ENCODE measurements around the gene TANK. TPM values are rescaled to one million over a fixed set of nuclear protein-coding genes. Genes with fewer than 3 reads are reported as not detected.
A peak's percentile ranks its signal among the peaks of the same experiment; 100 is the strongest.
"Not testable (repeated sequence)": the region's sequence is repeated elsewhere in the genome, so short reads cannot be mapped to it uniquely, and the experiment has no call there.

Gene TANK
- total RNA-seq, 1 experiment from 2014 or later: 74.5 TPM

DNA sequence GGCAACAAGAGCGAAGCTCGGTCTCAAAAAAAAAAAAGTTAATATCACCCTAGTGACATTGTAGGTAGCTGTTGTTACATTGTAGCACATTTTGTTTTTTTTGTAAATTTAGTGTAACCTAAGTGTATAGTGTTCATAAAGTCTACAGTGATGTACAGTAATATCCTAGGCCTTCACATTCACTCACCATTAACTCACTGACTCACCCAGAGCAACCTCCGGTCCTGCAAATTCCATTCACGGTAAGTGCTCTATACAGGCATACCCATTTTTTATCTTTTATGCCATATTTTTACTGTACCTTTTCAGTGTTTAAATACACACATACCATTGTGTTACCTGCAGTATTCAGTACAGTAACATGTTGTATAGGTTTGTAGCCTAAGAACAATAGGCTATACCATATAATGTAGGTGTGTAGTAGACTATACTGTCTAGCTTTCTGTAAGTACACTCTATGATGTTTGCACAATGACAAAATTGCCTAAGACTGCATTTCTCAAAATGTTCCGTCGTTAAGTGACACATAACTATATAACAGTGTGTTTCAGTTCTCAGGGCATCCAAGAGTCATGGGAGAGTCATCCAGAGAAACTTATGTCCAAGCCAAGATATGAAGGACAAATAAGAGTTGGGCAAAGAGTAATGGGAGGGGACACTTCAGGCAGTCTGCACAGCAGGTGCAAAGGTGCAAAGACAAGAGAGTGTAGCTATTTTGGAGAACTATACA lies 68.4 kb downstream of the TANK start:
- no peak for DNase-seq (ENCODE audit: low spot score)

DNA sequence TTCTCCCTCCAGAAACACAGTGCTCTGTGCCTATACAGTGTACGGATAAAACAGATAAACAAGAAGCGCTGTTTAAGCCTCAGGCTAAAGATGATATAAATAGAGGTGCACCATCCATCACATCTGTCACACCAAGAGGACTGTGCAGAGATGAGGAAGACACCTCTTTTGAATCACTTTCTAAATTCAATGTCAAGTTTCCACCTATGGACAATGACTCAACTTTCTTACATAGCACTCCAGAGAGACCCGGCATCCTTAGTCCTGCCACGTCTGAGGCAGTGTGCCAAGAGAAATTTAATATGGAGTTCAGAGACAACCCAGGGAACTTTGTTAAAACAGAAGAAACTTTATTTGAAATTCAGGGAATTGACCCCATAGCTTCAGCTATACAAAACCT lies 70.7 kb downstream of the TANK start:
- DNase-seq (ENCODE audit: low spot score): no peak

DNA sequence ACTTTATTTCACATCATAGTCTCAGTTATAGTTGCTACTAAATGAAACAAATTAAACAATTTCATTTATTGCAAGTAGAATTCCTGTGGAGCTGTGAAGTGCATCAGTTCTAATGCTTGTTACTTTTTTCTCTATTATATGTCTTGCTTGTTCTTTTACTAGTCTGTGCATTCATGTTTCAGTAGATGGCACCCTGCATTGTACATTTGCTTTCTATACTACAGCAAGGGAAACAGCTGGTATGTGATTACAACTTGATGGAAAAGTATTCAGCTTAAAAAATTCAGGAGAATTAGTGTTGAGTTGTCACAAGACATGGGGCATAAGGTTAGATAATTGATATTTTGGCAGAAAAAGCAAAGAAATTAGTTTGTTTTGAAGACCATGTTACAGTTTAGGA lies 72.3 kb downstream of the TANK start:
- DNase-seq (ENCODE audit: low spot score): no peak

DNA sequence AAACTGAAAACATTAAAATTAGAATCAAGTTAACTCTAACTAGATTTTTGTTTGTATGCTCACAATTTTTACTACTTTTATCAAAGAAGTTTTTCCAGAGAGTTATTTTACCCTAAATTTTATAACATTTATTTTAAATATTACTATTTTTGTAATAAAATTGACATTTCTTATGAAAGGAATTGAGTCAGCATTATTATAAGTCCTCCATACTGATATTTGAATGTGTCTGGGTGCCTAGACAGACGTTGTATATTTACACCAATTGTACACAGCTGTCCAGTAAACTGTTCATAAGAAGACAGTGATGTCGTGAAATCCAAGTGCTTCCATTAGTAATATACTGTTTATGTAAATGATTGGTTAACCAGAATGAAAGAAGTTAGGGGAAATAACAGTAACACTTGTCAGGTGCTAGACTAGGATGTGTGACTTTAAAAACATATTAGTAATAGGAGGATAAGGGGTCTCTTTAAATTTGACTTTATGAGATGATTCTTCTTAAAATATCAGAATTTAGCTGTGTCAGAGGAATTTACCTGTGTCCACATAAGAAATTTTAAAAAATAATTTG lies 73.7 kb downstream of the TANK start:
- no peak for DNase-seq (ENCODE audit: low spot score)

DNA sequence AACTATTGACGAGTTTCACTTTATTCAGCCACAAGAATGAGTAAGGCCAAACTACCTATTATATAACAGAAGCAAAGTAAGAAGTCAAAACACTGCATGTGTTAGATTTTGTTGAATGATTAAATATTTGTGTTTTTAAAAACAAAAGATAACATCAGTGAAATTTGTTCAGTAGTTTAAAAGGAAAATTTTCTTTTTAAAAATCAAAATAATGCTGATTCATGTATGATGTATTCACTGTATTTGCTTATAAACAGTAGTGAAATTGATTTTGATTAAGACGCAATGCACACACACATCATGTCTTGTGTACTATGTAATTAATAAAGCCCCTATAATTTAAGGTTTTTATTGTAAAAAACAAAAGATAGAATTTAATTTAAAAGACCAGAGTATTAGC lies 74.4 kb downstream of the TANK start:
- DNase-seq (ENCODE audit: low spot score): no peak

DNA sequence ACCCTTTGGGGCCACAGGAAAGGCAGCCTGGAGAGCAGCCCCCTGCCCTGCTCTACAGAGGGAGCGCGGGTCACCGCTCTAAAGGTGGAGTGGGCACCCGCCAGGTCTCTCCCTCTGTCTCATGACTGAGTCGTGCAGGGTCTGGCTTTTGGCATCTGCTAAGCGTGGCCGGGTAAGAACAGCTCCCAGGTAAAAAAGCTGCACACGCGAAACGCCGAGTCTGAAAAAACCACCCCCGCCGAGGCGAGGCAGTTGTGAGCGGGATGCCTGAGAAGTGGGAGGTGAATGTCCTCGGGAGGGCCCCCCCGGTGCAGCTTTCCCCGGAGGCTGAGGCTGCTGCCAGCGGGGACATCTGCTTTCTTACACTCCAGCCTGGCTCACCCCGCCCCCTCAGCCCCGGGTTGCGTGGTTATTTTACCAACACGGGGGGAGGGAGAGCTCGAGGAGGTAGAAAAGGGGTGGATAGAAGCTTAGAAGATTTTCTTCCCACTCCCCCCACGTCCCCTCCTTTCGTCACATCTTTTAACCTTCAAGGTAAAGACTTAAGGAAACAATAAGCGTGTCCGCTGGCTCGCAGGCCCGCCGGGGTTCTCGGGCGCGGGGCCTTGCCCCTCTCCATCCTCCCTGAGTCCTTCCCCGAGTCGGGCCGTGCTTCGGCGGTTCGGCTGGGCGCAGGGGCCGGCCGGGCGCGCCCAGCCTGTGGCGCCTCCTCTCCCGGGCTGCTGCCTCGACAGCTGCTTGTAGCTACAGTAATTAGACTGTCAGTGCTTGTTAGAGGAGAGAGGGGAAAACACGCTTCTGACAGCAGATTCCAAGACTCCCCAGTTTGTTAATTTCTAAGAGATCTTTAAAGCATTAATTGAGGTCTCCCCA lies 77.4 kb downstream of the TANK start:
- no peak for DNase-seq (ENCODE audit: low spot score)

DNA sequence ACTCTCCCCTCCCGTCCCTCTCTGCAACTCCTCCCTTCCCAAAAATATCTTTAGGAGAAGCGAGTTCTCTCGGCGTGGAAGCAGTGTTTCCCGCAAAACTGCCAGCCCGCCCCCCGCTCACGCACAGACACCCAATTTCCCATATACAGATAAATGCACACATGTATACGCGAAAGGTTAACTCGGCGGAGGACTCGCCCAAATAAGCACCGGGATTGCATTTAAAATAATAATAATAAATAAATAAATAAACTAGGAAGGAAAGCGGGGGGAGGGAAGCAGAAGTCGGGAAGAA lies 78.0 kb downstream of the TANK start:
- no peak for DNase-seq (ENCODE audit: low spot score)

DNA sequence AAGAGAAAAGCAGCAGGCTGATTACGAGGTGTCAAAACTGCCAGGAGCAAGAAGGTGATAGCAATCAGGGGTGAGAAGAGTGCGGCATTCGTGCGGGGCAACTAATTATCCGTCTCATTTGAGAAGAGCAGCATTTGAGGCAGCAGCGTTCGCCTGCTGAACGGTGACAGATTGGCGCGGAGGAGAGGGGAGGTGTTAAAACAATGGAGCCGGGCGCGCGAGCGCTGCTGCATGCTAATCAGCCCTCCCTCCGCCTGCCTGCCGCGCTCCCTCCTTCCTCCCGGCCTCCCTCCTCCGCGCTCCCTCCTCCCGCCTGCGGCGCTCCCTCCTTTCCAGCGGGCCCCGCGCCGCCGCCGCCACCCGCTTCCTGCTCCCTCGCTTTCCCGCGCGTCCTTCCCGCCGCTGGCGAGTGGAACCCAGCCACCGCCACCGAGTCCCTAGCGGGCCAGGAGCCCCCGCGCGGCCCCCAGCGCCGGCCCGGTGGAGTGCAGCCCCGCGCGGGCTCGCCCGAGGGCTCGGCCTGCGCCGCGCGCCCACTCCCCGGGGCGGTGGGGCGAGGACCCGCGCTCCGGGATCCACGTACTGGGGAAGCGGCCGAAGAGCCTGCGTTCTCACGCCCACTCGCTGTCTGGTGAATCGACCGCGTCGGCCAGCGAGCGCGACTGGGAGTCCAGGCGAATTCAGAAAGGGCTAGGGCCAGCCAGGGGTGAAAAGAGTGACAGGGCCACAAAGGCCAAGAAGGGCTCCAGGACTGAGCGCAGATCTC lies 78.5 kb downstream of the TANK start:
- no peak for DNase-seq (ENCODE audit: low spot score)

DNA sequence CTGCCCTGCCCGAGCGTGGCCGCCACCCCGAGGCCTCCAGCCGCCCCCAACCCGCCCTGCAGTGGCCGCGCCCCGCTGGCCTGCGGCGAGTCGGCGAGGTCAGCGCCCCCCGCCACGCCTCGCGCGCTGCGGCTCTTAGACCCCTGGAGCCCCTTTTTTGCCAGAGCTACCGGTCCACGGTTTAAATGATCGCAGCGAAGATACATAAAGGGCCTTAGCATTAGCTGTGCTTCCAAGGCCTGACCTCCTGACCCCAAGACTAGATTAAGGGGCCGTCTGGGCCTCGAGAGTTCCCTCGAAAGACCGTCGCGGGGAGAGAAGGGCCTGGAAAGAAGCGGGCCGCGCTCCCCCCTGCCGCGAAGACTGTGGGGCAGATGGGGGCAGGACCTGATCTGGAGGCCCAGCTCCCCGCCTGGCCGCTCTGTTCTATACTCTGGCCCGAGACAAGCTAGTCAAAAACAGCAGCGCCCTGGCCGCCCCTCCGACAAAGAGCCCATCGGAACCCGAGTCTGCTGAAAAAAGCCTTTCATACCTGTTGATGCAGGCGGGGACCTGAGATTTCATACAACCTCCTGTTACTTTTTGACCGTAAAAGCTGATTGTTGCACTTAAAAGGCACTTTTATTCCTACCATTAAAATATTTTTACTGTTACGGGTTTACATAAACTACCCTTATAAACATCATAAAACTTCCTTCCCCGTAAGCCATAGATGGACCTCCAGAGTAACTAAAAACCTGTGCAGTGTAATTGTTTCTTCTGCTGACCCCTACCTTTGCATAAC lies 79.3 kb downstream of the TANK start:
- DNase-seq (ENCODE audit: low spot score): no peak

DNA sequence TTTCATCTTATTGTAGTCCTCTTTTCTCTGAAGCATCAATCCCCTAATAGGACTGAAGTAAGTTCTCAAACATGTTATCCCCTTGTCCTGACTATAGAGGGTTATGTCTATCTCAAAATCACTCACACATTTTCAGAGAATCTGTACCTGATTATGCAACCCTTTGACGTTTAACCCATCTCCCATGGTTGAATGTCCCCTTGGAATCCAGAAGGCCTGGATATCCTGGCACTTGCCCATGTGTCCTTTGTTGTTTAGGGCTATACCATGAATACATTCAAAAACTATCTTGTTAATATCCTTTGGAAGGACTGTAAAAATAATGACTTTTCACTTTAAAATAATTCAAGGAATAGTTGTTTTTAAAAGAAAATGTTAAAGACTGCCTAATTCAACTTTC lies 81.7 kb downstream of the TANK start:
- no peak for DNase-seq (ENCODE audit: low spot score)

DNA sequence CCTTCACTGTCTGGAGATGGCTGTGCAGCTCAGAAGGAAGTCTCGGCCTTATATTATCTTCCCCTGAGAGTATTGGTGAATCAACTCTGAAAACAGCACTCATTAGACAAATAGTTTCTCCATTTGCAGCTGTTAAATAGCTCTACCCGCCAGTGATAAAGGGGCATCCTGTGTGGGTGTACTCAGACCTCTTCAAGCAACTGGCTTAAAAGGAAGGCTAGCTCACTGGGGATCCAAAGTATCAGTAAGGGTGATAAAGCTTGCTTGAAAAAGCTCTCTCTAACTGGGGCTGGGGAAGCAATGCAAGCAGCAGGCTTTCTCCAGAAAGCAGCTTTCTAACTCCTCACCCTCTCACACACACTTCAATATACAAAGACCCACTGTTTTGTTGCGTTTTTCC lies 83.1 kb downstream of the TANK start:
- DNase-seq (ENCODE audit: low spot score): no peak

DNA sequence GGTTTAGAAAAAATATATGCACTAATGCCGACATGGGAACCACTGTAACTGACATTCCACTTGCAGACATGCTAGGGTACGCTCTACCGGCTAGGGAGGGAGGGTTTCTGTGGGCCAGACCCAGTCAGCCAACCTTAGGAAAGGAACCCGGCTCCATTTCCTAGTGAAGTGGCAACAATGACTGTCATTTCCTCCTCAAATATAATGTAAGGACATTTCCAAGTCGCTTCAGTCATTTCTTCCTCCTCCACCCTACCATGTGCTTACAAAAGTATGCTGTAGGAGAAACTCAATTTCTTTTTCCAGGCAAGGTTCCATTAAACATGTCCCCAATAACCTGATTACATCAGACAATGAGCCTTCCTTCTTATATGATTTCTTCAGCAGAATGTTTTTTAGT lies 83.7 kb downstream of the TANK start:
- DNase-seq (ENCODE audit: low spot score): no peak

DNA sequence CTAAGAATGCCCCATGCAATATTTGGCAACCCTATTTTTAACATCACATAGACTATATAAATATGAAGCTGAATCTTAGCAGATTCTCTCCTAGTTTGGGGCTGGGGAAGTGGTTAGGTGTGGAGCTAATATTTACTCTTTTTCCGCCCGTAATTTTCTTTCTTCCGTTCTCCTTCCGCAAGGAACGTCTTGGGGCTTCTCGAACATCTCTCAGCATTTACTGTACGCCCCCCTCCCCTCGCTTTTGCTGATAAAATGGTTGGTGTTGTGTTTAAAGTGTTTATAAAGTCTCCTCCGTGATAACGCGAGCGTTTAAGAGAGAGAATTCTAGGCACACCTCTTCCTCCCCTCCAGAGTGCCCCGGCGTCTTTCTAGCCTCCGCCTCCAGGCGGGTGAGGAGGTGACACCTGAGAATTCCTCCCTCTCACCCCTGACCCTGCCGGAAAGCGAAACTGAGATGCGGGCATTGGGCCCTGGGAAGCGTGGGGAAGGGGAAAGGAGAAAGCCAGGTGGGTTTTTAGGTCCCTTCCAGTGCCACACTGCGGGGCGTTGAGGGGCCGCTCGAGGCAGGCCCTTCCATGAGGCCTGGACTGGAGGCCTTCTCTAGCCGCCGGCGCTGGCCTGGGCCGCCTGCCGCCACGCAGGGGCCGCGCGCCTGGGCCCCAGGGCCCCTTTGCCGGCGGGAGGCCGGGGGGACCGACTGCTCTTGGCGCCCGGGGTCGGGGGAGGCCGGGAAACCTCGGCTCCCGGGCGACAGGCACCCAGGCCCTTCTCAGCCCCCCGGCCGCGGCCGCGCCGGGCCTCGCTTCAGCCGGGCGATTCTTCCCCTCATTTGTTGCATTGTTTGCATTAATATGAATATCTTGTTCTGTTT lies 84.4 kb downstream of the TANK start:
- not testable (repeated sequence) for DNase-seq (ENCODE audit: low spot score)

DNA sequence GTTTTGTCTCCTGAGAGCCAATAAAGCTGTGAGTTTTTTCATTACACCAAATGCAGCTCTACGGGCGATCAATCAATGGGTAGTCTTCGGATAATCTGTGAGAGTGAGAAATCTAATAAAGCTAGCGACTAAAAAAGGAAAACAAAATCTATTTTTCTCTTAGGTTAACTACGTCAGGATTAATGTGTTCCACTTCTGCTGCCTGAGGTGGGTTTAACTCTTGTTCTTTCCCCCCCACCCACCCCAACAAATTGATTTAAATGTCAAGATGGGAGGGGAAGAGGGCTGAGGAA lies 85.0 kb downstream of the TANK start:
- DNase-seq (ENCODE audit: low spot score): no peak

DNA sequence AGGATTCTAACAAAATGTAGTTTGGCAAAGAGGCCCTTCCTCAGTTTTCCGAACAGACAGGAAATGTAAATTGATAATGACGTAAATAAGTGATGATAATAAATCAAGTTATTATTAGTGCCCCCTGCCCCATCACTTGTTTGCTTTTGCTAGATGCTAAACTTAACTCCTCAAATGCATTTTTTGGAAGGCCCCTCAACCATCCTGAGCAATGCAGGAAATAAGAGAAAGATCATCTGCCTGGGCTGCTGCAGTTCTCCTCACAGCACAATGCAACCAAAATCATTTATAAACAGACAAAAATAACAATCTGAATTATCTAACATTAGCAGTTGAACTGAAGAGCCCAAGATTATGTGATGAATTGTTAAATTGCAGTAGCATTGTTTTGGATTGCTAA lies 85.4 kb downstream of the TANK start:
- DNase-seq (ENCODE audit: low spot score): no peak

DNA sequence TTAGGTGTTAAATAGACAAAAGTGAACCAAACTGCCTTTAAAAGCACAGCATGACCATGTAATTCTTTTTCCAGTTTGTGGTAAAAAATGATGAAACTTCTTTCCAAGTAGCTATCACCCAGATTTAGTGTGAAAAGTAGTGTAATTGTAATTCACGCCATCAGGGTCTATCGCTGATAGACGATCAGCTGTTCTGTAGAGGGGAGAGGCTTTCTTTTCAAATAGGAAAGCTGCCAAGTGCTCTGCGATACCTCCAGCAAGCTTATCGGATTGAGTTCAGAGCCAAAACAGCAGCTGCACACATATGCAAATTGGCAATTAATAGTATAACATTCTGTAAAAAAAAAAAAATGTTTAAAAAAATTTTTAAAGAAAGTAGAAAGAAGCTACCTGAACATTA lies 86.1 kb downstream of the TANK start:
- DNase-seq (ENCODE audit: low spot score): no peak

DNA sequence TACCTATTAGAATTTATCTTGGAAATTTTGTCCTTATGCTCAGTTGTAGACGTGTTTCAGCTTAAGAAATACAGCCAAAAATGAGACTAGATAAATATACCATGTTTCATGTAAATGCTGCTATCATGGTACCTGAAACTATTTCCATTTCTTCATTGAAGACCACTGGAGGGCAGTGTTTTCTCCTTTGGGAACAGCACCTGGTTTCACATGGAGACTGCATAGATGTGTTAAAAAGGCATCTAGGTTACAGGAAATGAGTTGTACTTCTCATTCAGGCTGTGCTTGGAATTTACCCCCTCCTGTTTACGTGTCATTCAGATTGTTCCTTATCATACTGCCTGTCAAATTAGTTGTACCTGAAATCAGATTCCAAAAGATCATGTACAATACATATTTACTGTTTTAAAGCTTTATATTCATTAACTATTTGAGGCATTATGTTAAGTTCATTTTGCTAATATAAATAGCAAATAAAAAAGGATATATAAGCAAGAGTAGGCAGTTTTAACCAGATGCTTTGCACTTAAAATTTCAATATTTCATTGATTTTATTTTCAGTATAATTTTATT lies 90.7 kb downstream of the TANK start:
- DNase-seq (ENCODE audit: low spot score): peak; percentile 70

DNA sequence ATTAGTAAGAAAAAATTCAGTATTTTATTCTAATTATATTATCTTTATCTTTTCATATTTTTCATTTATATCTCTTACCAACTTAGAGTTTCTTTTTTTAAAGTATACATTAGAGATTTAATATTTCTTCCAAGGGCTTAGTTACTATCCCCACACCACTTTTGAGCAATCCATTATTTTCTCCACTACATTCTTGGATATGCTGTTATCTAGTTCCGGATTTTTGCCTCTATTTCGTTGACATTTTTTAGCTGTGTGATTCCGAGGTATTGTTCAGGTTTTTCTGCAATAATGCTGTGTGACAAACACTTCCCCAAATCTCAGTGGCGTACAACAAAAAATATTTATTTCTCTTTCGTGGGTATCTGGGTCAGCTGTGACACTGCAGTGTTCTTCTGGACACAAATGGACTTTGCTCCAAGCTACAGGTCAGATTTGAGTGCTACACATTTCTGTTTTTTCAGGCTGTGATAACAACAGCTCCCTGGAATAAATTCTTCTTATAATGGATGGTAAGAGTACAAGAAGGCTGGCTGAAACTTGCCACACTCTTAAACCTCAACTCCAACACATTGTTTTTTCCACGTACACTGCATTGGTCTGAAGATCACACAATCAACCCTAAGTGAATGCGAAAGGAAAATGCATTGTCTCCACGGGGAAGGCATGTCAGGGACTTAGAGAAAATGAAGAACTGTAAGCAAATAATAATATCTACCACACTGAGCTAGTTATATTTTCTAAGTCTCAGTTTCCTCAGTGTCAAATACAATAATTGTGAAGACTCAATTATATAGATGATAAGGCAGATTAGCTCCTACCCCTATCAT lies 97.1 kb downstream of the TANK start:
- DNase-seq (ENCODE audit: low spot score): no peak

DNA sequence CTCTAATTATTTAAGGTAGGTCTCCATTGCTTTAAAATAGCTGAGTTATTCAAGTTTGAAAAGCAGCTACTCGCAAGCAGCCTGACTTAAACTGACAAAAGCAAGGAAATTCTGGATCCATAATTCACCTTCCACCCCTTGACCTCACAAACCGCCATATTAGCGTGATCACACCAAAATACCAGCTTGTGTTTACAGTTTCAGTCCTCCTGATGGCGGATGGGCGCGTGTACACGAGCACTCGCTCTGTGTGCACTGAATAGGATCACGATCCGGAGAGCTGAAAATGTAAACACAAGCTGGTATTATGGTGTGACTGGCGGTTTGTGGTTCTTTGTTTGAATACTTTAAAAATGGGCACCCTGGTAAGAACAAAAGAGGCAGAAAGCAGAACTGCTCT lies 105.6 kb downstream of the TANK start:
- DNase-seq (ENCODE audit: low spot score): no peak

DNA sequence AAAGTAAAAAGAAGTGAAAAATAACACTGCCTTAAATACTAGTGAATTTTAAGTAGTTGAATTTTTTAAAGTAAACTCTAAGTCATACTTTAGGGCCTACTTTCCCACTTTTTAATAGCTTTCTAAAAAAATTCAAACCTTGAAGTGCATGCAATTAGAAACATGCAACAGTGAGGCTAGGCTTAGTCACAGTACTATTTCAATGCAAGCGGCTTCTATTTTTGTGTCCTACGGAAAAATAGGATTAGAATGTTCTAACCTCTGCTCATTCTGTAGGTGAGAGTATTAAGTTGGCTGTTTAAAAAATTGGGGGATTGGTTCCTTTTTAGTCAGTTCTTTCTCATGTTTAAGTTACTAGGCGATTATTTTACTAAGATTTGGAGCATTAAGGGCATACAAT lies 108.9 kb downstream of the TANK start:
- DNase-seq (ENCODE audit: low spot score): no peak
